CD4-positive, alpha-beta memory T cell (primary cell): ENCODE results near the gene TTC28. TPM values are rescaled to one million over a fixed set of nuclear protein-coding genes. Genes with fewer than 3 reads are reported as not detected.

Experiments used
- CTCF ChIA-PET: fragments of 350-600 bp; sonication (Branson Sonifier 250); formaldehyde crosslinking; loops from one replicate; lab custom pipeline; 2021; ENCODE audit warnings: inconsistent platforms; ENCODE audit not compliant: partially characterized antibody; lab: Charles Lee
- POLR2A ChIA-PET: fragments of 350-600 bp; sonication (Branson Sonifier 250); formaldehyde crosslinking; loops from one replicate; lab custom pipeline; 2021; ENCODE audit not compliant: partially characterized antibody; lab: Charles Lee
- DNase-seq, 5 donors: peaks; one replicate each; pipeline versions ENCODE4 v3.0.0 to v3.0.0-alpha.2; 2020 to 2022; ENCODE audit warnings: mixed read lengths in 1 of 5
- H3K27ac ChIP-seq: one replicate; pipeline ENCODE4 v1.7.0; 2013; ENCODE audit warnings: low read depth, low read length
- H3K27me3 ChIP-seq: 2 replicates; pipeline ENCODE4 v1.7.0; 2013; ENCODE audit warnings: mild to moderate bottlenecking, low read length, moderate library complexity; ENCODE audit not compliant: insufficient read depth
- H3K36me3 ChIP-seq: 2 replicates; pipeline ENCODE4 v1.7.0; 2013; ENCODE audit warnings: mild to moderate bottlenecking, low read length, moderate library complexity; ENCODE audit not compliant: insufficient read depth
- H3K4me1 ChIP-seq: 2 replicates; pipeline ENCODE4 v1.7.0; 2013; ENCODE audit warnings: mild to moderate bottlenecking, low read length, moderate library complexity; ENCODE audit not compliant: insufficient read depth
- H3K4me3 ChIP-seq, 2 donors: one replicate each; pipeline ENCODE4 v1.7.0; 2013; ENCODE audit warnings: low read length in 2 of 2, mild to moderate bottlenecking in 1 of 2
- H3K9me3 ChIP-seq, 2 donors: one replicate each; pipeline ENCODE4 v1.7.0; 2013; ENCODE audit warnings: low read length in 2 of 2, control low read depth in 1 of 2; ENCODE audit not compliant: control insufficient read depth in 1 of 2
- H3K27ac Mint-ChIP-seq, 7 donors: one replicate each; pipeline ENCODE4 v1.8.0; 2020 to 2021; ENCODE audit warnings: mixed read lengths in 7 of 7, mild to moderate bottlenecking in 6 of 7, inconsistent platforms in 3 of 7, moderate library complexity in 3 of 7
- H3K27me3 Mint-ChIP-seq, 2 donors: one replicate each; pipeline ENCODE4 v1.8.0; 2020 to 2021; ENCODE audit warnings: mixed read lengths in 2 of 2
- H3K36me3 Mint-ChIP-seq, 2 donors: one replicate each; pipeline ENCODE4 v1.8.0; 2020 to 2021; ENCODE audit warnings: mixed read lengths in 2 of 2, inconsistent platforms in 1 of 2, mild to moderate bottlenecking in 1 of 2
- H3K4me1 Mint-ChIP-seq, 4 donors: one replicate each; pipeline ENCODE4 v1.8.0; 2020 to 2021; ENCODE audit warnings: mixed read lengths in 4 of 4, mild to moderate bottlenecking in 1 of 4
- H3K4me3 Mint-ChIP-seq, 8 donors: one replicate each; pipeline ENCODE4 v1.8.0; 2020 to 2021; ENCODE audit warnings: mixed read lengths in 8 of 8, mild to moderate bottlenecking in 7 of 8, moderate library complexity in 6 of 8, inconsistent platforms in 3 of 8
- H3K9me3 Mint-ChIP-seq, 8 donors: one replicate each; pipeline ENCODE4 v1.8.0; 2020 to 2021; ENCODE audit warnings: mixed read lengths in 8 of 8, mild to moderate bottlenecking in 5 of 8, inconsistent platforms in 3 of 8, moderate library complexity in 1 of 8
- intact Hi-C: fragments of 100-400 bp; cut with micrococcal nuclease; formaldehyde crosslinking; loops from one replicate; pipeline ENCODE4 v1.15.1; 2023
- polyA plus RNA-seq, 2 donors: library from polyadenylated mRNA; unstranded; fragments of 300-500 nt; fragmentation: Illumina TruSeq; gene quantifications; one replicate each; pipeline ENCODE4 v1.2.3, GENCODE V29; 2021
- total RNA-seq, 2 experiments: library from RNA; stranded (reverse); gene quantifications; one replicate each; pipeline ENCODE4 v1.2.3, GENCODE V29; 2021

Gene TTC28
- total and polyA plus RNA-seq, 4 experiments from 2014 or later = 0.50 to 1.7 (median 1.6) TPM; not detected in 1

DNA sequence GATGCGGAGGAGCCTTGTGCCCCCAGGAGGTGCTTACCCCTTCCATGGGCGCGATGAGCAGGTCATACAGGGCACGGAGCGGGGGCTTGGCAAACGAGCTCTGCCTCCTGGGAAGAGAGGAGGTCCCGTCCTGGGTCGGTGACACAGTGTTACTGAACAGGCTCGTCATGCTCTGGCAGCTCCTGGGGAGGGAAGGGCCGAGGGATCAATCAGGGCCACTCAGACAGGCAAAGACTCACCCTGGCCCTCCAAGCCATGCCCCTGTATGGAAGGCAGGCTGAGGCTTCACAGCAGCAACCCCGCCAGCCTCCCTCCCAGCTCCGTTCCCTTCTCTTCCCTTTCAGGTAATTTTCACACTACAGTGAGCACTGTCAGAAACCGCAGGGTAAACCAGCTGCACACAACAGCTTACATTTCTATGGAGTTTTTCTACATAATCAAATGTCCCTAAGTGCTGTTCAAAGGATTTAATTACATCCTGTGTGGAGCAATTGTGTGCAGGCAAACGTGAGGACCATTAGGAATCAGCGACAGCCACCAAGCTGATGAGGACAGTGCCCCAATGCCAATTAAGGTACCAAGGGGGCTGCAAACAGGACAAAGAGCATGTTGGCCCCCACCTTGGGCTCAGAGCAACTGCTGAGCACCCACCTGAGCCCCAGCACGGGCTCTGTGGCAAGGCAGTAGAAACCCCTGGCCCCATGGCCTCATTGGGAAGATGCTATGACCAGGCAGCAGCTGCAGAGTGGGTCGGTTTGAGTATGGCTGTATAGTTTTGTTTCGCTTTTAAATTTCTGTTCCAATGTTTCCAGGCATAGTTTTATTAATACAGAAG lies 665.2 kb downstream of the TTC28 start:
- ChIA-PET POLR2A (no interaction called here), CTCF (interaction anchor here (1.1 to 13.2 kb wide), 4 partner anchors 15 to 578 kb away, joined by 3 to 188 read pairs (median 3); no protein-coding TSS in a partner anchor)
- Histone ChIP-seq H3K4me3 (no peak overlapping the region), H3K4me1 (no peaks in the 10 kb centered on the region), H3K36me3 (no peaks in the 10 kb centered on the region), H3K27me3 (no peaks in the 10 kb centered on the region), H3K27ac (no peak overlapping the region), H3K9me3 (no peaks in the 10 kb centered on the region)
- H3K4me3 Mint-ChIP-seq = no peak overlapping the region
- no peaks in the 10 kb centered on the region for H3K36me3 Mint-ChIP-seq
- H3K27me3 Mint-ChIP-seq = peaks cover 0 to 2% of the 10 kb centered on the region in 2 donors
- no peak overlapping the region for H3K27ac Mint-ChIP-seq
- no peaks in the 10 kb centered on the region for H3K9me3 Mint-ChIP-seq
- intact Hi-C loops = no loop called here
- DNase-seq = no peak
- H3K4me1 Mint-ChIP-seq = no peaks in the 10 kb centered on the region

DNA sequence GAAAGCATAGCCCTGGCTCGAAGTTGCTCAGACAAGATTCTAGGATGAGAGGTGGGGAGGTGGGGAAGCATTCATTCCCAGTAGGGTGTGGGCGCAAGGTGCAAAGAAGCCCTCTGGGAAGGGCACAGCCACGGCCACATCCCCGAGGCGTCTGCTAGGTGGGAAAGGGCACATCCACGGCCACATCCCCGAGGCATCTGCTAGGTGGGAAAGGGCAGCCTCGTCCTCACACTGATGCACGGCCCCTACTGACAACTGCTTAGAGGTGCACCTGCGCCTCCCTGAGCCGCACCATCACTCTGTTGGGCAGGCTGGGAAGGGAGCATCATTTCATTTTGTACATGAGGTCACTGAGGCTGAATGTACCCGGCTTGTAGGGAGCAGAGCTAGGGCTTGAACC lies 666.0 kb downstream of the TTC28 start:
- ChIA-PET POLR2A (no interaction called here), CTCF (interaction anchor here (1.6 to 13.2 kb wide), 2 partner anchors 7 to 129 kb away, joined by 4 to 188 read pairs; no protein-coding TSS in a partner anchor)
- H3K36me3 Mint-ChIP-seq = no peaks in the 10 kb centered on the region
- H3K4me1 ChIP-seq = no peaks in the 10 kb centered on the region
- H3K4me3 ChIP-seq = no peak overlapping the region
- intact Hi-C loops = no loop called here
- no peak overlapping the region for H3K4me3 Mint-ChIP-seq
- no peak for DNase-seq
- no peaks in the 10 kb centered on the region for H3K4me1 Mint-ChIP-seq
- no peaks in the 10 kb centered on the region for H3K9me3 ChIP-seq
- no peaks in the 10 kb centered on the region for H3K9me3 Mint-ChIP-seq
- peaks cover 0 to 2% of the 10 kb centered on the region in 2 donors for H3K27me3 Mint-ChIP-seq
- no peaks in the 10 kb centered on the region for H3K27me3 ChIP-seq
- no peak overlapping the region for H3K27ac Mint-ChIP-seq
- H3K36me3 ChIP-seq = no peaks in the 10 kb centered on the region
- no peak overlapping the region for H3K27ac ChIP-seq

DNA sequence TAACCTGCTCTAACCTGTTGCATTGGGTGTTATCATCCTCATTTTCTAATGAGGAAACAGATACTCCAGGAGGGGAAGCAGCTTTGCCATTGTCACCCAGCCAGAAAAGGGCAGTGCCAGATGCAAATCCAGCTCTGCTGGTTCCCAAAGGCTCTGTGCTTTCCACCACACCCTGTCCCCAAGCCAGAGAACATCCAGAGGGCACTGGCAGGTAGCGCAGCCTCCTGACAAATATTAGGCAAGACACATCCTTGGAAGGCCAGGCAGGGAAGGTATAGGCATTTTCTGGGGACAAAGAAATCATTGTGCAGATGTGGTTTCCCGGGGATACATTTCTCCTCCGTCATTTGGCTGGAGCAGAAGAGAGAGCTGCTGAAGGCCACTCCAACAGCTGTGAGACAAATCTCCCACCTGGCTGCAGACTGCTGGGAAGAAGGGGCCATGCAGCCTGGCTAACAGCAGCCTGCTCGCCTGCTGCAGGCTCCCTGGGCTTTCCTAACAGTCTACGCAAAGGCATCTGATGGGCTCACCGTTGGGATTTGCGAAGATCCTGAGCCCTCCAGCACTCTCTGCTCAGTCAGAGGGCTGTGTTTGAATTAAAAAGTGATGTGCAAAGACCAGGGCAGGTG lies 666.7 kb downstream of the TTC28 start:
- Mint-ChIP-seq H3K4me1 (no peaks in the 10 kb centered on the region), H3K36me3 (no peaks in the 10 kb centered on the region)
- POLR2A ChIA-PET = no interaction called here

DNA sequence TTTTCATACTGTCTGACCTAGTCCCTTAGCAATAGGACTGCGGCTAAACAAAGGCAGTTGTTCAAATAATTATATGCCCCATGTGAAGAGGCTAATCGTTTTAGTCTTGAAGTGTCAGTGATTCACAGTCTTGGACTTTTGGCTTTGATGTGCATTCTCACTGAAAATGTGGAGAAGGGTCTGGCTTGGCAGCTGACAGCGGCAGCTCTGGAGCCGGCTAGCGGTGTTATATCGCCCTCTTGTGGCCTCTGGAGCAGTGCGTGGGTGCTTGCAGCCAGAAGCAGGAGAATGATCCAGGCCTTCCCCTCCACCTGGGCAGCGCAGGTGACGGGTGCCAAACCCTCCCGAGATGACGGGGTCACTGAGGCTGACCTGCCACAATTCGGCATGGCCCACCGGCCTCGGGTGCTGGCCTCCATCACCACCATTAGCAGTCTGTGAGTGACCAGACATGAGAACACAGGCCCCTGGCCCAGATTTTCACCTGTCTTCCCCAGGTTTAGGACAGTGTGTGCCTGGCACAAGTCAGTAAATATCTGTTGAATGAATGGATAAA lies 670.3 kb downstream of the TTC28 start:
- Histone ChIP-seq H3K27me3 (no peaks in the 10 kb centered on the region), H3K4me1 (no peaks in the 10 kb centered on the region), H3K9me3 (no peaks in the 10 kb centered on the region), H3K4me3 (no peak overlapping the region), H3K27ac (no peak overlapping the region), H3K36me3 (no peaks in the 10 kb centered on the region)
- no peaks in the 10 kb centered on the region for H3K36me3 Mint-ChIP-seq
- no peaks in the 10 kb centered on the region for H3K9me3 Mint-ChIP-seq
- intact Hi-C loops = loop anchor here (1.0 to 5.0 kb wide), 2 partner anchors 129 to 1172 kb away; no protein-coding TSS in a partner anchor
- H3K4me3 Mint-ChIP-seq = no peak overlapping the region
- peak; percentile 57 to 67 (median 63) for DNase-seq
- ChIA-PET CTCF (interaction anchor here (1.0 to 13.2 kb wide), 2 partner anchors 125 to 133 kb away, joined by 3 to 188 read pairs; no protein-coding TSS in a partner anchor), POLR2A (no interaction called here)
- peaks cover 1 to 2% of the 10 kb centered on the region in 2 donors for H3K27me3 Mint-ChIP-seq
- no peaks in the 10 kb centered on the region for H3K4me1 Mint-ChIP-seq
- no peak overlapping the region for H3K27ac Mint-ChIP-seq

More for the DNA sequence above, 666.7 kb downstream of the TTC28 start:
- H3K27ac ChIP-seq = no peak overlapping the region
- no peaks in the 10 kb centered on the region for H3K36me3 ChIP-seq
- H3K9me3 ChIP-seq = no peaks in the 10 kb centered on the region
- CTCF ChIA-PET = interaction anchor here (1.6 to 13.2 kb wide), 2 partner anchors 8 to 128 kb away, joined by 4 to 188 read pairs; no protein-coding TSS in a partner anchor
- DNase-seq = no peak
- intact Hi-C loops = no loop called here
- H3K4me1 ChIP-seq = no peaks in the 10 kb centered on the region
- peaks cover 0 to 2% of the 10 kb centered on the region in 2 donors for H3K27me3 Mint-ChIP-seq
- no peaks in the 10 kb centered on the region for H3K9me3 Mint-ChIP-seq
- H3K4me3 Mint-ChIP-seq = no peak overlapping the region
- no peak overlapping the region for H3K27ac Mint-ChIP-seq
- no peak overlapping the region for H3K4me3 ChIP-seq
- H3K27me3 ChIP-seq = no peaks in the 10 kb centered on the region

DNA sequence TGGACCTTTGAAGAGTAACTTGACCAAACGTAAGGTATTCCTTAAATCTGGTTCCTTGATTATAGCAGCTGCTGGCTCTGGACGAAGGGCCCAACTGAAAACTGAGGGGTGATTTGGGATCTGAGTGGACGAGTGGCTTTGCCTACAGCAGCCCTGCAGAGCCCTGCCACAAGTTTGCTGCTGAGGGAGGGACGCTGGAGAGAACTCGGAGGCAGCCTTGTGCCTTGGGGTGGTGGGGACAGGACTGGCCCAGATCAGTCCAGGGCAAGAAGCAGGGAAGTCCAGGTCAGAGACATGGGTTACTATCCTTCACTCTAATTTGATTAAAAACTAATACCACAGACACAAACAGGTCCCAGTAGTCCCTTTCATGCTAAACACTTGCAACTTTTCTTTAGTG lies 671.0 kb downstream of the TTC28 start:
- Histone ChIP-seq H3K27me3 (no peaks in the 10 kb centered on the region), H3K4me3 (no peak overlapping the region), H3K27ac (no peak overlapping the region), H3K4me1 (no peaks in the 10 kb centered on the region), H3K9me3 (no peaks in the 10 kb centered on the region), H3K36me3 (no peaks in the 10 kb centered on the region)
- POLR2A ChIA-PET = no interaction called here
- no peak overlapping the region for H3K27ac Mint-ChIP-seq
- CTCF ChIA-PET = interaction anchor here (1.0 to 13.2 kb wide), 2 partner anchors 124 to 132 kb away, joined by 3 to 188 read pairs; no protein-coding TSS in a partner anchor
- H3K27me3 Mint-ChIP-seq = peaks cover 1 to 4% of the 10 kb centered on the region in 2 donors
- no peaks in the 10 kb centered on the region for H3K4me1 Mint-ChIP-seq
- H3K36me3 Mint-ChIP-seq = no peaks in the 10 kb centered on the region
- no peak overlapping the region for H3K4me3 Mint-ChIP-seq
- DNase-seq = no peak
- intact Hi-C loops = loop anchor here (1.0 to 5.0 kb wide), 2 partner anchors 128 to 1171 kb away; no protein-coding TSS in a partner anchor
- no peaks in the 10 kb centered on the region for H3K9me3 Mint-ChIP-seq

DNA sequence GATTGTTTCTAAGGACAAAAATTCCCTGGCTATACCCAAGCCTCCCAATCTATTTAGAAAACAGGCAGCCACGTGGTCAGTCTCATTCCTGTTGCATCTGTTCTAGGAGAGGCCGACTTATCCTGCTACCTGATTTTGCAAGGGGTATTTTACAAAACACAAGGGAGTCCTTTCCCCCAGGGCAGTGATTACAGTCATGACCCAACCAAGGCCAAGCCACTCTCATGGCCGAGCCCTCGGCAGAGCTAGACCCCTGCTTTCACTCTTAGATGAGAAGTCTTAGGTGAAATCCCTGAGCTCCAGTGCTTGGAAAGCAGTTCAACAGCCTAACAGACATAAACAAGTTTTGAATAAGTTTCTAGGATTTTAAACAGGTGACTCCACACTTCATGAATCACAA lies 671.6 kb downstream of the TTC28 start:
- Histone ChIP-seq H3K9me3 (no peaks in the 10 kb centered on the region), H3K4me1 (no peaks in the 10 kb centered on the region), H3K27ac (no peak overlapping the region), H3K27me3 (no peaks in the 10 kb centered on the region), H3K36me3 (no peaks in the 10 kb centered on the region), H3K4me3 (no peak overlapping the region)
- Mint-ChIP-seq H3K27me3 (peaks cover 1 to 4% of the 10 kb centered on the region in 2 donors), H3K9me3 (no peaks in the 10 kb centered on the region), H3K36me3 (no peaks in the 10 kb centered on the region), H3K4me3 (no peak overlapping the region), H3K4me1 (no peaks in the 10 kb centered on the region), H3K27ac (no peak overlapping the region)
- intact Hi-C loops = loop anchor here (5.0 kb wide), 1 partner anchor 1171 kb away; no protein-coding TSS in a partner anchor
- CTCF ChIA-PET = interaction anchor here (13.2 kb wide), 1 partner anchor 124 kb away, joined by 188 read pairs; no protein-coding TSS in a partner anchor
- POLR2A ChIA-PET = no interaction called here
- DNase-seq = no peak
